ENCODE results near the gene FHOD3.

- no peak for TF ChIP-seq CTCF (IDR thresholded peaks at IDR 0.05)
- no peak for TF ChIP-seq EZH2 (IDR thresholded peaks at IDR 0.05; ENCODE audit: borderline replicate concordance, insufficient read depth, low read depth, low read length, poor library complexity, severe bottlenecking)
Measured at GRCh38 chr18:36454245-36454644, 156.7 kb downstream of the FHOD3 start.

All from B cell (primary cell).